Bone marrow (tissue), 2 donors: ENCODE results near the gene TRIP4.
"Not testable (repeated sequence)": the region's sequence is repeated elsewhere in the genome, so short reads cannot be mapped to it uniquely, and the experiment has no call there.

Source experiments
- DNase-seq, 2 donors: peaks; one replicate each; lab custom pipeline; 2025; lab: John Stamatoyannopoulos, UW

TRIP4 gene

DNA sequence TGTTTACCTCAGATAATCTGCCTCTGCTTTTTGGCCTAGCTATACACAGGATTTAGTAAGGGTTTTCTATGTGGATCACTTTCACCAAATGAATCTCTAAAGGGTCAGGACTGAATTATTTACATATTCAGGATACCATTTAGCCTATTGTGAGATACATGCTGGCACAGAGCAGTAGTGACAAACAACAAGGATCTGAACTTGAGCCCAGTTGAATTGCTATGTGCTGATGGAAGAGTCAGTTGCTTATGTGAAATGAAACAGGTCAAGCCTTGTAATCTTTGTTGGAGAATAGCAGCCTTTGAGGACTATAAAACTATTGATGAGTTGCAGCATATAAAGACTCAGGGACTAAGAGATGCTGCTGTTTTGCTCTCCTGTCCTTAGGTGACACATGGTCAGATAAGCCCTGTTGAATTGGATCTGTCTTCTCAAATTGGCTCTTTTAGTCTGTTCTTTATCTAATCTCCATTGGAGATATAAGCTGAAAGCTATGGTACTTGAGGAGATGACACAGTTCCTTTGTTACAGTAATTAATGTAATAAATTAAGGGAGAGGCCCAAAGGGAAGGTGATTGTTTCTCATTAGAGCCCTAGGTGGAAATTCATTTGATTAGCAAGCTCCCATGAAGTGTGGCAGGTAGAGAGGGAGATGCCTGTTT is 103.1 kb downstream of the TRIP4 start:
- no peak for DNase-seq

GRCh38 chr15:64493641-64494040 is 106.0 kb downstream of the TRIP4 start:
- no peak for DNase-seq

DNA sequence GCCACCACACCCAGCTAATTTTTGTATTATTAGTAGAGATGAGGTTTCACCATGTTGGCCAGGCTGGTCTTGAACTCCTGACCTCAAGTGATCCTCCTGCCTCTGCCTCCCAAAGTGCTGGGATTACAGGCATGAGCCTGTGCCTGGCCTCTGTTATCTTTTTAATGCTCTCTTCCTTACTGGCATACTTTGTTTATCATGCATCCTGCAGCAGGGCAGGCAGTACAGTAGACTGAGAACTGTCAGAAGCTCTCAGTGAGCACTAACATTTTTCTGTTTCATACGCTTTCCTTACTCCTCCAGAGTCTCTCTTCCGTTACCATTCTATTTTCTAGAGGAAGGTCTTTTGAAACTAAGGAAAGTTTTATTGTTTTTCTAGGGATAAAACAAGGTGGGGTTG is 108.3 kb downstream of the TRIP4 start:
- DNase-seq, result not testable (repeated sequence)

DNA sequence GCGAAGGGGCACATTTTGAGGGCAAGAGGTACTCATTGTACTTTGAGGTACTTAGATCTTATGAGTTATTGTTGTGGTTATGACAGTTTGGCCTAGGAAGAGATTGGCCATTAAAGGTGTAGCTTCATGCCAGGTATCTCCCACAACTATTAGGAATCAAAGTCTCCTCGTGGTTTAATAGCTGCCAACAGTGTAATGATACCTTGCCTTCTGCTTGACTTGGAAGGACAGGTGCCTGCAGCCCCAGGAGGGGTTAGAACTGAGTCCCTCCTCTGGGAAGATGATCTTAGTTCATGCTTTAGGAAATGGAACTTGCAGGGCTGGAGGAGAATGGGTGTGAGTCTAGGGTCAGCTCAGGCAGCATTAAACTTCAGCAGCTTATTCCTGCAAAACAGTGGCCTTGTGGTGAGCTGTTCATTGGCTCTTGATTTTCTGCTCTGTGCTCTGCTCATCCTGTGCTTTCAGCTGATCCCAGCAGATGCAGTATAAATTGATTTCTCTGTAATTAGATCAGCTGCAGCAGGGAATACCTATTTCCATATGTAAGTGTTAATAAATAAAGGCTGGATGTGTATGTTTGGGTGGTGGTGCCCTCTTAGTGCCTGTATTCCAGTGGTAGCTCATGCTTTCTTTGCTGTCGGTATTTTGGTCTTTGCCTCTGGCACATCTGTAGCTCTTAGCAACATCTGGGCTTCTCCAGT is 113.2 kb downstream of the TRIP4 start:
- DNase-seq, result no peak

DNA sequence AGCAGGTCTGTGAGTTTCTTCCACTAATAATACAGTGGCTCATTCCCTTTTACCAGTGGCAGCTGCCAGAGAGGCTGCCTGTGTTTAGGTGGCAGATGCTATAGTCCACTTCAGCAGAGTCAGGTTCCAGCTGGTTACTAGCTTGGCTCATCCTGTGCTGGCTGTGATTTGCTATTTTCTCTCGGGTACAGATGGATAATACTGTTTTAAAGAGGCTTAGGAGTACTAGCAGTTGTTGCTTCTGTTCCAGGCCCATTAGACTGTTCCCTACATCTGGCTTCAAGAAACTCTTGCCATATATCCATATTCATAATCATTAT is 113.7 kb downstream of the TRIP4 start:
- DNase-seq, result no peak

DNA sequence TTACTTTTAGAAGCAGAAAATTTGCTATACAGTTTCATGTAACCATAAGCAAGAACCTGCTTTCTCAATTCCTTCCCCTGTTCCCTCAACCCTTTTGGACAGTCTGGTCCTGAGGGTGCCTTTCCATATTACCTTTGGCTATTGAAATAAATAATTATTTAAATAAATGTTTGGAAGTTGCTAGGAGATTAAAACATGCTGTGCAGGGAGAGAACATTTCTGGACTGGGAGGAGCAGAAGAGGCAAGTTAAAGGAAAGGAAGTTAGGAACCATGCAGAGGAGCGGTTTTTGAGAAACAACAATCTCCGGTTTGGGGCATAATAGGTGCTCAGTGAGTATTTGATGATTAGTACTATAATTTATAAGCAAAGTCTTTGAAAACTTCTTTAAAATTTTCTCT is 114.5 kb downstream of the TRIP4 start:
- no peak for DNase-seq

DNA sequence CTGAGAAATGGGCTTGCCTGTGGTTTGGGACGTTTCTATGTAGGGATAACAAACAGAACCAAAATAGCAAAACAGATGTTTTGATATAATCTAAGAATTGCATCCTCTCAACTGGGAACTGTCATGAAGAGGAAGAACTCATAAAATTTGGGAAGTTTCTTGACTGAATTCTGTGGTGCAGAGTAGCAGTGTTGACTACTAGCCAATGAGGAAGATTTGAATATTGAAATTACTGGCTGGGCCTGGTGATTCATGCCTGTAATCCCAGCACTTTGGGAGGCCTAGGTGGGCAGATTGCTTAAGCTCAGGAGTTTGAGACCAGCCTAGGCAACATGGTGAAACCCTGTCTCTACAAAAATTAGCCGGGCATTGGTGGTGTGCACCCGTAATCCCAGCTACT is 114.9 kb downstream of the TRIP4 start:
- no peak for DNase-seq

GRCh38 chr15:64503197-64503596 is 115.6 kb downstream of the TRIP4 start:
- no peak for DNase-seq

- no peak for DNase-seq
These were observed 116.0 kb downstream of the TRIP4 start for GRCh38 chr15:64503640-64504039.
